Endothelial cell of umbilical vein (primary cell): ENCODE data around the gene COL26A1. TPM values are rescaled to one million over a fixed set of nuclear protein-coding genes. Genes with fewer than 3 reads are reported as not detected.

Experiments
- BruUV-seq: library from RNA; stranded (reverse); fragments of 400-500 nt; replicated peaks from 2 replicates; lab custom pipeline; 2021; lab: Mats Ljungman, UMichigan
- CTCF ChIA-PET: fragments of 300-600, 350-600 bp; sonication (Branson Sonifier 250); formaldehyde crosslinking; loops from one replicate; lab custom pipeline; 2021; ENCODE audit warnings: antibody characterized with exemption, inconsistent platforms; lab: Charles Lee
- POLR2A ChIA-PET: fragments of 300-600, 350-600 bp; sonication (Branson Sonifier 250); formaldehyde crosslinking; loops from one replicate; lab custom pipeline; 2021; ENCODE audit warnings: antibody characterized with exemption, inconsistent platforms; lab: Charles Lee
- DNase-seq: peaks from one replicate; pipeline ENCODE4 v3.0.0-alpha.2; 2011; ENCODE audit warnings: low read depth, low spot score
- FAIRE-seq: peaks from 2 replicates; lab custom pipeline; 2011; peaks lifted over from hg19 to GRCh38; lab: Jason Lieb, UNC
- H2AFZ ChIP-seq: 2 replicates; pipeline ENCODE4 v1.6.0; 2012; ENCODE audit warnings: low read depth, low read length, control low read depth, inconsistent platforms
- H3K27ac ChIP-seq: 2 replicates; pipeline ENCODE4 v1.5.1; 2011; ENCODE audit warnings: low read depth, mild to moderate bottlenecking, control low read depth, low read length, moderate library complexity; ENCODE audit not compliant: insufficient read depth
- H3K27me3 ChIP-seq, 2 experiments: 2 replicates each; pipeline versions ENCODE4 v1.6.0 to v1.6.1; 2011; ENCODE audit warnings: low read length in 2 of 2, mixed read lengths in 1 of 2; ENCODE audit not compliant: control insufficient read depth in 2 of 2, insufficient read depth in 2 of 2
- H3K36me3 ChIP-seq, 2 experiments: 2 replicates in 1 of 2; 3 replicates in 1 of 2; pipeline ENCODE4 v1.5.1; 2011; ENCODE audit warnings: low read length in 2 of 2, mild to moderate bottlenecking in 1 of 2, moderate library complexity in 1 of 2; ENCODE audit not compliant: control insufficient read depth in 2 of 2, insufficient read depth in 2 of 2; ENCODE audit errors: extremely low read depth in 1 of 2
- H3K4me1 ChIP-seq: 3 replicates; pipeline ENCODE4 v1.5.1; 2011; ENCODE audit warnings: mild to moderate bottlenecking, low read length; ENCODE audit not compliant: control insufficient read depth, insufficient read depth; ENCODE audit errors: extremely low read depth
- H3K4me2 ChIP-seq: 2 replicates; pipeline ENCODE4 v1.6.1; 2011; ENCODE audit warnings: low read length, control low read depth, mixed read lengths; ENCODE audit not compliant: insufficient read depth
- H3K4me3 ChIP-seq, 3 experiments: fragments of 200-600 bp in 1 of 3; sonication (generic), shearing (Covaris generic) in 1 of 3; replicated peaks in 1 of 3; 2 replicates each; pipeline ENCODE4 v1.5.1; 2011 to 2016; ENCODE audit warnings: control low read depth in 3 of 3, low read length in 3 of 3, mild to moderate bottlenecking in 2 of 3, inconsistent platforms in 1 of 3, low read depth in 1 of 3, moderate library complexity in 1 of 3; ENCODE audit not compliant: insufficient read depth in 1 of 3
- H3K79me2 ChIP-seq: 2 replicates; pipeline ENCODE4 v1.6.0; 2012; ENCODE audit warnings: low read length, inconsistent platforms; ENCODE audit not compliant: control insufficient read depth, insufficient read depth
- H3K9ac ChIP-seq: replicated peaks from 2 replicates; pipeline ENCODE3; 2011; ENCODE audit warnings: low read length, control low read depth; ENCODE audit not compliant: insufficient read depth; ENCODE audit errors: extremely low read depth
- H3K9me1 ChIP-seq: replicated peaks from 3 replicates; pipeline ENCODE4 v1.6.0; 2011; ENCODE audit warnings: mild to moderate bottlenecking, low read length; ENCODE audit not compliant: control insufficient read depth, insufficient read depth; ENCODE audit errors: extremely low read depth
- H3K9me3 ChIP-seq: replicated peaks from 2 replicates; pipeline ENCODE4 v1.5.1; 2012; ENCODE audit warnings: low read length, inconsistent platforms; ENCODE audit not compliant: control insufficient read depth, insufficient read depth
- H4K20me1 ChIP-seq: replicated peaks from 2 replicates; pipeline ENCODE3; 2011; ENCODE audit warnings: mild to moderate bottlenecking, low read length; ENCODE audit not compliant: control insufficient read depth, insufficient read depth; ENCODE audit errors: extremely low read depth
- CTCF ChIP-seq, 2 donors: IDR thresholded peaks; 1 replicate in 1 of 2; 2 replicates in 1 of 2; pipeline ENCODE4 v1.5.1; 2011; ENCODE audit warnings: low read length in 2 of 2, mild to moderate bottlenecking in 2 of 2, moderate library complexity in 2 of 2, control low read depth in 1 of 2, inconsistent platforms in 1 of 2, low read depth in 1 of 2; ENCODE audit not compliant: insufficient read depth in 1 of 2; ENCODE audit errors: extremely low read depth in 1 of 2
- EZH2 ChIP-seq: IDR thresholded peaks from 2 replicates; pipeline ENCODE4 v1.6.1; 2012; ENCODE audit warnings: borderline replicate concordance, low read depth, mild to moderate bottlenecking, moderate library complexity, low read length, inconsistent platforms; ENCODE audit not compliant: severe bottlenecking
- FOS ChIP-seq: IDR thresholded peaks from 2 replicates; pipeline ENCODE4 v1.6.1; 2011; ENCODE audit warnings: mild to moderate bottlenecking, low read length, moderate library complexity, borderline replicate concordance; ENCODE audit not compliant: insufficient read depth
- GATA2 ChIP-seq: IDR thresholded peaks from 2 replicates; pipeline ENCODE4 v1.7.0; 2011; ENCODE audit warnings: low read depth, mild to moderate bottlenecking, moderate library complexity, mixed read lengths, low read length; ENCODE audit not compliant: insufficient read length, insufficient read depth
- JUN ChIP-seq: IDR thresholded peaks from 2 replicates; pipeline ENCODE4 v1.6.1; 2011; ENCODE audit warnings: borderline replicate concordance, low read depth; ENCODE audit not compliant: insufficient read length, insufficient read depth
- MAX ChIP-seq: IDR thresholded peaks from 2 replicates; pipeline ENCODE4 v1.6.1; 2011; ENCODE audit not compliant: insufficient read depth, insufficient read length
- MYC ChIP-seq: IDR thresholded peaks from one replicate; pipeline ENCODE4 v1.6.1; 2011; ENCODE audit warnings: mild to moderate bottlenecking, low read depth, low read length
- POLR2A ChIP-seq: IDR thresholded peaks from 2 replicates; pipeline ENCODE4 v1.6.1; 2012; ENCODE audit warnings: low read depth, mild to moderate bottlenecking, control low read depth, low read length
- POLR2AphosphoS5 ChIP-seq: IDR thresholded peaks from 2 replicates; pipeline ENCODE4 v1.6.1; 2012; ENCODE audit warnings: low read depth, mild to moderate bottlenecking, control low read depth, low read length, moderate library complexity; ENCODE audit not compliant: insufficient read depth
- dilution Hi-C: fragments of 300-500 bp; cut with MboI; formaldehyde crosslinking; loops from one replicate; pipeline ENCODE4 v1.15.0; 2019; ENCODE audit warnings: low sequenced_read_pairs; ENCODE audit not compliant: extremely low pct_ligation_motif_present
- intact Hi-C: fragments of 100-400 bp; cut with micrococcal nuclease; formaldehyde crosslinking; loops from one replicate; pipeline ENCODE4 v1.10.0; 2022
- polyA plus RNA-seq, 4 experiments: library from polyadenylated mRNA; depleted of rRNA in 3 of 4; stranded (reverse) in 3 of 4; unstranded in 1 of 4; fragments of >200 nt; gene quantifications; 2 replicates each; pipeline versions ENCODE4 v1.2.1 to v1.2.3, GENCODE V29; 2011 to 2012; ENCODE audit warnings: missing spikeins in 1 of 4
- total RNA-seq: library from RNA; stranded (reverse); gene quantifications from 2 replicates; pipeline ENCODE4 v1.2.3, GENCODE V29; 2021

COL26A1 gene
- total and polyA plus RNA-seq, 2 donors (not counting 3 experiments of a cell fraction or from before 2014, with no cell fraction given) = not detected

DNA sequence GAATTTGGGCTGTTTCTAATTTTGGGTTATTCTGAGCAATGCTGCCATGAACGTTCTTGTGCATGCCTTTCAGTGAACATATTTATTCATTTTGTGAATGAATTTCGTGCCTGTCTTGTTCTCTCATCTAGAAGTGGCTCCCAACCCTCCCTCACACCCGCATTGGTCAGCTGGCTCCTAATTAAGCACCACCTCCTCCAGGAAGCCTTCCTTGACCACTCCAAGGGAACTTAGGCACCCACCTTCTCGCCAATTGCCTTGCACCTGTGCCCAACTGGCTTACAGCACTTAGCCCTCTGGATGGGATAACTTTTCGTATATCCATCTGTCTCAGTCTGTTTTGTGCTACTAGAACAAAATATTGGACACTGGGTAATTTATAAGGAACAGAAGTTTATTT is 159.3 kb downstream of the COL26A1 start:
- POLR2A ChIA-PET = no interaction called here
- Histone ChIP-seq H3K27me3 (no peaks in the 10 kb centered on the region), H3K4me2 (no peak overlapping the region), H3K79me2 (no peaks in the 10 kb centered on the region), H2AFZ (no peak overlapping the region), H3K9ac (no peak overlapping the region), H3K9me1 (no peaks in the 10 kb centered on the region), H3K9me3 (no peaks in the 10 kb centered on the region), H3K27ac (no peak overlapping the region), H4K20me1 (no peaks in the 10 kb centered on the region), H3K4me1 (no peaks in the 10 kb centered on the region), H3K36me3 (no peaks in the 10 kb centered on the region), H3K4me3 (no peak overlapping the region)
- TF ChIP-seq POLR2A = no peak
- TF ChIP-seq POLR2AphosphoS5 = no peak
- TF ChIP-seq MYC = no peak
- no peak for TF ChIP-seq GATA2
- no peak for TF ChIP-seq JUN
- no peak for TF ChIP-seq MAX
- no peak for TF ChIP-seq EZH2
- TF ChIP-seq FOS = no peak
- TF ChIP-seq CTCF (IDR thresholded peaks at IDR 0.05; ENCODE audit: extremely low read depth in 1 of 2, insufficient read depth in 1 of 2, low read depth in 1 of 2, low read length in 2 of 2) = no peak
- dilution Hi-C loops = no loop called here
- no peak for DNase-seq
- CTCF ChIA-PET = no interaction called here
- no TSS peak for BruUV-seq
- FAIRE-seq = no peak
- intact Hi-C loops = no loop called here
